Suprapubic skin (tissue), 4 donors: ENCODE results near the gene MEIOB. TPM values are rescaled to one million over a fixed set of nuclear protein-coding genes. Genes with fewer than 3 reads are reported as not detected.
"Not testable (repeated sequence)": the region's sequence is repeated elsewhere in the genome, so short reads cannot be mapped to it uniquely, and the experiment has no call there.

Source experiments
- DNase-seq, 2 donors: peaks; one replicate each; pipeline ENCODE4 v3.0.0-alpha.2; 2019; ENCODE audit warnings: low spot score in 2 of 2
- H3K27ac ChIP-seq: fragments of 200-600 bp; sonication (generic); one replicate; pipeline ENCODE4 v1.5.1; 2019
- H3K27me3 ChIP-seq: fragments of 200-600 bp; sonication (generic); one replicate; pipeline ENCODE4 v1.5.1; 2019
- H3K36me3 ChIP-seq: fragments of 200-600 bp; sonication (generic); one replicate; pipeline ENCODE4 v1.5.1; 2019
- H3K4me1 ChIP-seq: fragments of 200-600 bp; sonication (generic); one replicate; pipeline ENCODE4 v1.5.1; 2019
- H3K4me3 ChIP-seq: fragments of 200-600 bp; sonication (generic); one replicate; pipeline ENCODE4 v1.5.1; 2019; ENCODE audit warnings: mild to moderate bottlenecking
- H3K9me3 ChIP-seq: fragments of 200-600 bp; sonication (generic); one replicate; pipeline ENCODE4 v1.5.1; 2019
- CTCF ChIP-seq, 2 donors: fragments of 200-600 bp in 1 of 2; fragments of 450-650 bp in 1 of 2; sonication (generic) in 1 of 2; IDR thresholded peaks; one replicate each; pipeline ENCODE4 v1.5.1; 2016 to 2019; ENCODE audit warnings: antibody characterized with exemption in 2 of 2, mild to moderate bottlenecking in 1 of 2, moderate library complexity in 1 of 2
- EP300 ChIP-seq: sonication (generic); formaldehyde crosslinking; IDR thresholded peaks from one replicate; pipeline ENCODE4 v1.6.1; 2017; ENCODE audit warnings: antibody characterized with exemption
- POLR2A ChIP-seq, 2 donors: fragments of 450-650 bp; IDR thresholded peaks; one replicate each; pipeline ENCODE4 v1.6.1; 2017; ENCODE audit warnings: antibody characterized with exemption in 2 of 2, mild to moderate bottlenecking in 2 of 2, moderate library complexity in 2 of 2
- POLR2AphosphoS5 ChIP-seq, 3 donors: sonication (generic); formaldehyde crosslinking; IDR thresholded peaks; one replicate each; pipeline ENCODE4 v1.6.1; 2017; ENCODE audit warnings: antibody characterized with exemption in 3 of 3
- WGBS: methylation state at CpG from one replicate; pipeline ENCODE4 v1.1.5; 2018; 5-methylcytosine and 5-hydroxymethylcytosine counted together
- total RNA-seq, 4 donors: library from RNA; depleted of rRNA; stranded (reverse); fragments of >200 nt; gene quantifications; one replicate each; pipeline ENCODE4 v1.1.0, GENCODE V29; 2016

The MEIOB gene
- under 1 TPM in 2 of 4 donors, not detected in 2; 0.29 to 0.68 TPM for total RNA-seq

- Histone ChIP-seq H3K9me3 (no peaks in the 10 kb centered on the region), H3K4me1 (peaks cover 7% of the 10 kb centered on the region), H3K4me3 (peak within 1 kb of the TSS; percentile 33), H3K27me3 (peaks cover 24% of the 10 kb centered on the region), H3K36me3 (no peaks in the 10 kb centered on the region), H3K27ac (no peak within 1 kb of the TSS)
- TF ChIP-seq POLR2A (IDR thresholded peaks at IDR 0.05), result no peak
- DNase-seq, result peak in 1 of 2 donors; percentile 76
- WGBS, result 3% methylated on average over 37 of the region's 68 CpGs
Observed at GRCh38 chr16:1871974-1872635, at the start of gene MEIOB. MEIOB (minus strand) TSS chr16:1872164; CDS start chr16:1868175, 3,989 bp downstream.

GRCh38 chr16:1920727-1921171 lies 48.8 kb upstream of the MEIOB start:
- peaks cover 74% of the 10 kb centered on the region for H3K27me3 ChIP-seq
- TF ChIP-seq POLR2A (IDR thresholded peaks at IDR 0.05) (no peak), POLR2AphosphoS5 (IDR thresholded peaks at IDR 0.05) (no peak), EP300 (no peak), CTCF (IDR thresholded peaks at IDR 0.05) (no peak)
- H3K36me3 ChIP-seq, result no peaks in the 10 kb centered on the region
- H3K4me1 ChIP-seq, result peaks cover 48% of the 10 kb centered on the region
- H3K9me3 ChIP-seq, result no peaks in the 10 kb centered on the region
- no peak overlapping the region for H3K4me3 ChIP-seq
- H3K27ac ChIP-seq, result no peak overlapping the region
- no peak for DNase-seq
- 15% methylated on average over 15 of the region's 15 CpGs for WGBS

GRCh38 chr16:1920122-1920521 lies 48.2 kb upstream of the MEIOB start:
- Histone ChIP-seq H3K27me3 (peaks cover 74% of the 10 kb centered on the region), H3K4me1 (peaks cover 52% of the 10 kb centered on the region)
- not testable (repeated sequence) for DNase-seq, H3K36me3 ChIP-seq, H3K4me3 ChIP-seq, H3K9me3 ChIP-seq, H3K27ac ChIP-seq
- WGBS, result 66% methylated on average over 20 of the region's 21 CpGs

- Histone ChIP-seq H3K27me3 (peaks cover 79% of the 10 kb centered on the region), H3K27ac (no peak overlapping the region), H3K36me3 (no peaks in the 10 kb centered on the region), H3K4me3 (peak overlapping the region; percentile 46), H3K4me1 (peaks cover 55% of the 10 kb centered on the region), H3K9me3 (no peaks in the 10 kb centered on the region)
- no peak for DNase-seq
- TF ChIP-seq POLR2A (IDR thresholded peaks at IDR 0.05) (no peak), CTCF (IDR thresholded peaks at IDR 0.05) (no peak), EP300 (no peak), POLR2AphosphoS5 (IDR thresholded peaks at IDR 0.05) (no peak)
- 36% methylated on average over 17 of the region's 30 CpGs for WGBS
Observed at GRCh38 chr16:1919327-1919998, 47.5 kb upstream of the MEIOB start.

GRCh38 chr16:1918351-1919326 lies 46.7 kb upstream of the MEIOB start, which contains the start of gene HS3ST6:
HS3ST6 (minus strand) TSS chr16:1918415; CDS start chr16:1918323, 92 bp downstream.
- Histone ChIP-seq H3K27me3 (peaks cover 83% of the 10 kb centered on the region), H3K4me1 (peaks cover 55% of the 10 kb centered on the region), H3K9me3 (no peaks in the 10 kb centered on the region), H3K27ac (peak within 1 kb of the TSS; percentile 50), H3K4me3 (peak within 1 kb of the TSS; percentile 46), H3K36me3 (no peaks in the 10 kb centered on the region)
- DNase-seq, result no peak
- 17% methylated on average over 7 of the region's 71 CpGs for WGBS
- TF ChIP-seq EP300 (no peak), POLR2A (IDR thresholded peaks at IDR 0.05) (no peak), POLR2AphosphoS5 (IDR thresholded peaks at IDR 0.05) (no peak), CTCF (IDR thresholded peaks at IDR 0.05) (no peak)
